ENCODE data around the gene OVOL3.

OVOL3 gene

GRCh38 chr19:36079389-36079945, 31.5 kb upstream of the OVOL3 start:
- DNase-seq (ENCODE audit: low read depth in 1 of 2, low spot score in 1 of 2): no peak
- no peak overlapping the region for H3K4me3 ChIP-seq (replicated peaks; ENCODE audit: insufficient read depth, low read length)
- no peaks in the 10 kb centered on the region for H3K27me3 ChIP-seq (ENCODE audit: insufficient read depth, poor library complexity, severe bottlenecking)
- no peak for TF ChIP-seq SPI1 (IDR thresholded peaks at IDR 0.05; ENCODE audit: borderline replicate concordance, low read depth)
- no peak overlapping the region for H3K27ac ChIP-seq (replicated peaks)

DNA sequence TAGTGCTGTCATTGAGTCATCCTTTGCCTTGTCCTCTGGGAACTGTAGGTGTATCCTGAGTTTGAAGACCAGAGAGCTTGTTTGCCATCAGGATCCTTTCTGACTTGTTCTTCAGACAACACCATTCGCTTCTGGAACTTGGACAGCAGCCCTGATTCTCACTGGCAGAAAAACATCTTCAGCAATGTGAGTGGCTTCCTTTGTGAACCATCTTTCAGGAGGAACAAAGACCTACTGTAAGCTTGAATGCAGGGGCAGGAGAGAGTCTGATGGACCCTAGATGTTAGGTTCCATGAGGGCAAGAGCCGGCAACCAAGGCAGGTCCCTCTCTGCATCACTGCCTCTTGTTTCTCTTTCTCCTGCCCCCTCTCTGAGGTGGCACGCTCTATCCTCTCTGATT, 29.6 kb upstream of the OVOL3 start:
- no peak for DNase-seq (ENCODE audit: low read depth in 1 of 2, low spot score in 1 of 2)
- no peak for TF ChIP-seq POLR2AphosphoS5 (IDR thresholded peaks at IDR 0.05; ENCODE audit: low read depth)
- TF ChIP-seq, protein P1, sequence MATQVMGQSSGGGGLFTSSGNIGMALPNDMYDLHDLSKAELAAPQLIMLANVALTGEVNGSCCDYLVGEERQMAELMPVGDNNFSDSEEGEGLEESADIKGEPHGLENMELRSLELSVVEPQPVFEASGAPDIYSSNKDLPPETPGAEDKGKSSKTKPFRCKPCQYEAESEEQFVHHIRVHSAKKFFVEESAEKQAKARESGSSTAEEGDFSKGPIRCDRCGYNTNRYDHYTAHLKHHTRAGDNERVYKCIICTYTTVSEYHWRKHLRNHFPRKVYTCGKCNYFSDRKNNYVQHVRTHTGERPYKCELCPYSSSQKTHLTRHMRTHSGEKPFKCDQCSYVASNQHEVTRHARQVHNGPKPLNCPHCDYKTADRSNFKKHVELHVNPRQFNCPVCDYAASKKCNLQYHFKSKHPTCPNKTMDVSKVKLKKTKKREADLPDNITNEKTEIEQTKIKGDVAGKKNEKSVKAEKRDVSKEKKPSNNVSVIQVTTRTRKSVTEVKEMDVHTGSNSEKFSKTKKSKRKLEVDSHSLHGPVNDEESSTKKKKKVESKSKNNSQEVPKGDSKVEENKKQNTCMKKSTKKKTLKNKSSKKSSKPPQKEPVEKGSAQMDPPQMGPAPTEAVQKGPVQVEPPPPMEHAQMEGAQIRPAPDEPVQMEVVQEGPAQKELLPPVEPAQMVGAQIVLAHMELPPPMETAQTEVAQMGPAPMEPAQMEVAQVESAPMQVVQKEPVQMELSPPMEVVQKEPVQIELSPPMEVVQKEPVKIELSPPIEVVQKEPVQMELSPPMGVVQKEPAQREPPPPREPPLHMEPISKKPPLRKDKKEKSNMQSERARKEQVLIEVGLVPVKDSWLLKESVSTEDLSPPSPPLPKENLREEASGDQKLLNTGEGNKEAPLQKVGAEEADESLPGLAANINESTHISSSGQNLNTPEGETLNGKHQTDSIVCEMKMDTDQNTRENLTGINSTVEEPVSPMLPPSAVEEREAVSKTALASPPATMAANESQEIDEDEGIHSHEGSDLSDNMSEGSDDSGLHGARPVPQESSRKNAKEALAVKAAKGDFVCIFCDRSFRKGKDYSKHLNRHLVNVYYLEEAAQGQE (IDR thresholded peaks at IDR 0.05; ENCODE audit: insufficient replicate concordance, low read depth): no peak
- TF ChIP-seq SPI1 (IDR thresholded peaks at IDR 0.05; ENCODE audit: borderline replicate concordance, low read depth): no peak
- TF ChIP-seq, protein P2, sequence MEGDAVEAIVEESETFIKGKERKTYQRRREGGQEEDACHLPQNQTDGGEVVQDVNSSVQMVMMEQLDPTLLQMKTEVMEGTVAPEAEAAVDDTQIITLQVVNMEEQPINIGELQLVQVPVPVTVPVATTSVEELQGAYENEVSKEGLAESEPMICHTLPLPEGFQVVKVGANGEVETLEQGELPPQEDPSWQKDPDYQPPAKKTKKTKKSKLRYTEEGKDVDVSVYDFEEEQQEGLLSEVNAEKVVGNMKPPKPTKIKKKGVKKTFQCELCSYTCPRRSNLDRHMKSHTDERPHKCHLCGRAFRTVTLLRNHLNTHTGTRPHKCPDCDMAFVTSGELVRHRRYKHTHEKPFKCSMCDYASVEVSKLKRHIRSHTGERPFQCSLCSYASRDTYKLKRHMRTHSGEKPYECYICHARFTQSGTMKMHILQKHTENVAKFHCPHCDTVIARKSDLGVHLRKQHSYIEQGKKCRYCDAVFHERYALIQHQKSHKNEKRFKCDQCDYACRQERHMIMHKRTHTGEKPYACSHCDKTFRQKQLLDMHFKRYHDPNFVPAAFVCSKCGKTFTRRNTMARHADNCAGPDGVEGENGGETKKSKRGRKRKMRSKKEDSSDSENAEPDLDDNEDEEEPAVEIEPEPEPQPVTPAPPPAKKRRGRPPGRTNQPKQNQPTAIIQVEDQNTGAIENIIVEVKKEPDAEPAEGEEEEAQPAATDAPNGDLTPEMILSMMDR (IDR thresholded peaks at IDR 0.05; ENCODE audit: insufficient read depth, low read length): no peak
- TF ChIP-seq GABPA (IDR thresholded peaks at IDR 0.05; ENCODE audit: low read depth): no peak
- Histone ChIP-seq H3K4me3 (replicated peaks; ENCODE audit: insufficient read depth, low read length) (no peak overlapping the region), H3K27ac (replicated peaks) (no peak overlapping the region), H3K27me3 (ENCODE audit: insufficient read depth, poor library complexity, severe bottlenecking) (no peaks in the 10 kb centered on the region)

GRCh38 chr19:36081894-36082293, 29.0 kb upstream of the OVOL3 start:
- H3K27ac ChIP-seq (replicated peaks): no peak overlapping the region
- H3K27me3 ChIP-seq (ENCODE audit: insufficient read depth, poor library complexity, severe bottlenecking): no peaks in the 10 kb centered on the region
- TF ChIP-seq, protein P2 (IDR thresholded peaks at IDR 0.05; ENCODE audit: insufficient read depth, low read length): no peak
- no peak for DNase-seq (ENCODE audit: low read depth in 1 of 2, low spot score in 1 of 2)
- no peak overlapping the region for H3K4me3 ChIP-seq (replicated peaks; ENCODE audit: insufficient read depth, low read length)

GRCh38 chr19:36082916-36083315, 28.0 kb upstream of the OVOL3 start:
- TF ChIP-seq, protein P2 (IDR thresholded peaks at IDR 0.05; ENCODE audit: insufficient read depth, low read length): no peak
- TF ChIP-seq, protein P1 (IDR thresholded peaks at IDR 0.05; ENCODE audit: insufficient replicate concordance, low read depth): no peak
- TF ChIP-seq GABPA (IDR thresholded peaks at IDR 0.05; ENCODE audit: low read depth): no peak
- no peak for TF ChIP-seq SPI1 (IDR thresholded peaks at IDR 0.05; ENCODE audit: borderline replicate concordance, low read depth)
- TF ChIP-seq POLR2AphosphoS5 (IDR thresholded peaks at IDR 0.05; ENCODE audit: low read depth): no peak
- no peak for DNase-seq (ENCODE audit: low read depth in 1 of 2, low spot score in 1 of 2)
- Histone ChIP-seq H3K27ac (replicated peaks) (no peak overlapping the region), H3K27me3 (ENCODE audit: insufficient read depth, poor library complexity, severe bottlenecking) (no peaks in the 10 kb centered on the region), H3K4me3 (replicated peaks; ENCODE audit: insufficient read depth, low read length) (no peak overlapping the region)

Measured in HL-60 (cell line).